Lung (tissue), 16 donors: Measurements from ENCODE around the gene RAB3C. TPM values are rescaled to one million over a fixed set of nuclear protein-coding genes. Genes with fewer than 3 reads are reported as not detected.
A peak's percentile ranks its signal among the peaks of the same experiment; 100 is the strongest.
"Not testable (repeated sequence)": the region's sequence is repeated elsewhere in the genome, so short reads cannot be mapped to it uniquely, and the experiment has no call there.

ENCODE experiments used
- ATAC-seq: fragments of 200-7000 bp; cut with Tn5 transposase; one replicate; pipeline ENCODE4 v1.9.1; 2020; ENCODE audit warnings: moderate number of reproducible peaks; ENCODE audit not compliant: insufficient read depth, low FRiP score
- DNase-seq, 3 donors: peaks; one replicate each; pipeline ENCODE4 v3.0.0-alpha.2; 2013 to 2017
- H3K27ac ChIP-seq, 2 donors: one replicate each; pipeline ENCODE4 v1.5.1; 2013; ENCODE audit warnings: mild to moderate bottlenecking in 2 of 2, moderate library complexity in 2 of 2, control low read depth in 1 of 2, inconsistent platforms in 1 of 2, low read depth in 1 of 2, low read length in 1 of 2
- H3K27me3 ChIP-seq, 3 donors: one replicate each; pipeline ENCODE4 v1.5.1; 2013; ENCODE audit warnings: low read length in 2 of 3; ENCODE audit not compliant: control insufficient read depth in 3 of 3, insufficient read depth in 3 of 3
- H3K36me3 ChIP-seq, 4 donors: one replicate each; pipeline ENCODE4 v1.5.1; 2013; ENCODE audit warnings: low read length in 4 of 4, mild to moderate bottlenecking in 1 of 4, moderate library complexity in 1 of 4; ENCODE audit not compliant: control insufficient read depth in 4 of 4, insufficient read depth in 4 of 4
- H3K4me1 ChIP-seq, 5 donors: one replicate each; pipeline ENCODE4 v1.5.1; 2013; ENCODE audit warnings: low read length in 5 of 5, mild to moderate bottlenecking in 2 of 5, moderate library complexity in 1 of 5; ENCODE audit not compliant: control insufficient read depth in 5 of 5, insufficient read depth in 5 of 5
- H3K4me3 ChIP-seq: one replicate; pipeline ENCODE4 v1.5.1; 2013; ENCODE audit warnings: mild to moderate bottlenecking, control low read depth, moderate library complexity
- H3K9ac ChIP-seq, 2 donors: one replicate each; pipeline ENCODE4 v1.5.1; 2013; ENCODE audit warnings: low read length in 2 of 2, control low read depth in 1 of 2; ENCODE audit not compliant: insufficient read depth in 1 of 2
- H3K9me3 ChIP-seq, 4 donors: one replicate each; pipeline ENCODE4 v1.5.1; 2013; ENCODE audit warnings: low read length in 3 of 4, mild to moderate bottlenecking in 1 of 4, moderate library complexity in 1 of 4; ENCODE audit not compliant: control insufficient read depth in 4 of 4, insufficient read depth in 3 of 4
- WGBS, 2 donors: extraction: QIAGEN DNeasy Blood & Tissue Kit; methylation state at CpG; one replicate each; pipeline ENCODE4 v1.1.7; 2013; 5-methylcytosine and 5-hydroxymethylcytosine counted together
- long read RNA-seq, 5 donors: transcript quantifications; one replicate each; lab custom pipeline, GENCODE V29; 2026
- polyA plus RNA-seq, 2 donors: library from polyadenylated mRNA; stranded (reverse); fragments of 200-250 nt; gene quantifications; one replicate each; pipeline ENCODE4 v1.2.1, GENCODE V29; 2013
- total RNA-seq, 2 donors: library from RNA; depleted of rRNA in 1 of 2; stranded (reverse); fragments of >200 nt in 1 of 2; gene quantifications; one replicate each; pipeline ENCODE4 v1.2.1, GENCODE V29; 2014 to 2021
- TF ChIP-seq, protein P1 (sequence below): IDR thresholded peaks from 2 replicates; pipeline ENCODE4 v1.5.1; 2012; ENCODE audit warnings: mild to moderate bottlenecking; ENCODE audit errors: control extremely low read depth, extremely low read depth
- donor health status: control.
- donor health status: control.
- donor health status: Bipolar disorder and iron deficiency.
- donor health status: healthy.
- donor health status: DM: yes; HTN: yes; CAD: no.

RAB3C gene, protein sequence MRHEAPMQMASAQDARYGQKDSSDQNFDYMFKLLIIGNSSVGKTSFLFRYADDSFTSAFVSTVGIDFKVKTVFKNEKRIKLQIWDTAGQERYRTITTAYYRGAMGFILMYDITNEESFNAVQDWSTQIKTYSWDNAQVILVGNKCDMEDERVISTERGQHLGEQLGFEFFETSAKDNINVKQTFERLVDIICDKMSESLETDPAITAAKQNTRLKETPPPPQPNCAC
- total RNA-seq (1 to 10 TPM; 1.1 TPM), polyA plus RNA-seq (under 1 TPM; 0.35 to 0.66 TPM)
- long read RNA-seq, donor 1: 0 reads
- long read RNA-seq, donor 2: 0 reads
- long read RNA-seq, donor 3: 0 reads
- long read RNA-seq, donor 4: 0 reads
- long read RNA-seq, donor 5: 0 reads

DNA sequence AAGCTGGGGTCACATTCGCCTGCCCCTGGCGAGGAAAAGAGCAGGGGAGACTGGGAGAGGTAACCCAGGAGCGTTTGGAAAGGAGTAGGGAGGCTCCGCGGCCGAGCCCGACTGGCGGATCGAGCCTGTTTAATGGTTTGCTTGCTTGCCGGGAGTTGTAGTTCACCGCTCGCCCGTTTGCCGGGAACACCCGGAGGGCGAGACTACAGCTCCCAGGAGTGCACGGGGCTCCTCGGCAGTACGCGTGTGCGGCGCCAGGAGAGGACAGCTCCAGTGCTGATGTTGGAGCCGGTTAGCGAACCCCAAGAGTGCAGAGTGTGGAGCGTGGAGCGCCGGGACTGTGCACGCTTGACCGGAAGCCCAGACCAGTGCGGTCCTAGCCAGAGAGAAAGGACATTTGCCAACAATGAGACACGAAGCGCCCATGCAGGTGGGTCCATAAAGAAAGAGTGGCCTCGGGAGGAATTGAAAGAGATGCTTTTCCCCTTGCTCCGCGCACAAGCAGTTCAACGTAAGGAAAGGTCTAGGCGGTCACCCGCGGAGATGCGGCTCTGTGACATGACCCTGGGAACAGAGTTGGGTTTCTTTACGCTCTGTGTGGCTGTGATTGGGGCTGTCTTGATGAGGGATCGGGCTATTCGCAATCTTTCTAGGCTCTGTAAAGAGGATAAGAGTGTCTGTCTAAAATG, at the start of gene RAB3C:
RAB3C (plus strand) TSS at position 273 of the 689 bp plus-strand sequence; CDS start at position 407, 134 bp downstream.
- Histone ChIP-seq H3K9ac (peak within 1 kb of the TSS in 1 of 2 donors; percentile 20), H3K9me3 (peaks cover 0 to 1% (median 0%) of the 10 kb centered on the region in 4 donors), H3K4me3 (peak within 1 kb of the TSS; percentile 35), H3K4me1 (peaks cover 0 to 14% (median 8%) of the 10 kb centered on the region in 5 donors), H3K36me3 (no peaks in the 10 kb centered on the region), H3K27ac (no peak within 1 kb of the TSS), H3K27me3 (peaks cover 0 to 21% (median 6%) of the 10 kb centered on the region in 3 donors)
- WGBS, 2 donors: 0 to 1% methylated on average over 43 of the region's 43 CpGs
- TF ChIP-seq, protein P1, sequence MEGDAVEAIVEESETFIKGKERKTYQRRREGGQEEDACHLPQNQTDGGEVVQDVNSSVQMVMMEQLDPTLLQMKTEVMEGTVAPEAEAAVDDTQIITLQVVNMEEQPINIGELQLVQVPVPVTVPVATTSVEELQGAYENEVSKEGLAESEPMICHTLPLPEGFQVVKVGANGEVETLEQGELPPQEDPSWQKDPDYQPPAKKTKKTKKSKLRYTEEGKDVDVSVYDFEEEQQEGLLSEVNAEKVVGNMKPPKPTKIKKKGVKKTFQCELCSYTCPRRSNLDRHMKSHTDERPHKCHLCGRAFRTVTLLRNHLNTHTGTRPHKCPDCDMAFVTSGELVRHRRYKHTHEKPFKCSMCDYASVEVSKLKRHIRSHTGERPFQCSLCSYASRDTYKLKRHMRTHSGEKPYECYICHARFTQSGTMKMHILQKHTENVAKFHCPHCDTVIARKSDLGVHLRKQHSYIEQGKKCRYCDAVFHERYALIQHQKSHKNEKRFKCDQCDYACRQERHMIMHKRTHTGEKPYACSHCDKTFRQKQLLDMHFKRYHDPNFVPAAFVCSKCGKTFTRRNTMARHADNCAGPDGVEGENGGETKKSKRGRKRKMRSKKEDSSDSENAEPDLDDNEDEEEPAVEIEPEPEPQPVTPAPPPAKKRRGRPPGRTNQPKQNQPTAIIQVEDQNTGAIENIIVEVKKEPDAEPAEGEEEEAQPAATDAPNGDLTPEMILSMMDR: no peak
- ATAC-seq: peak; percentile 100
- DNase-seq: peak; percentile 96 to 99 (median 97)

DNA sequence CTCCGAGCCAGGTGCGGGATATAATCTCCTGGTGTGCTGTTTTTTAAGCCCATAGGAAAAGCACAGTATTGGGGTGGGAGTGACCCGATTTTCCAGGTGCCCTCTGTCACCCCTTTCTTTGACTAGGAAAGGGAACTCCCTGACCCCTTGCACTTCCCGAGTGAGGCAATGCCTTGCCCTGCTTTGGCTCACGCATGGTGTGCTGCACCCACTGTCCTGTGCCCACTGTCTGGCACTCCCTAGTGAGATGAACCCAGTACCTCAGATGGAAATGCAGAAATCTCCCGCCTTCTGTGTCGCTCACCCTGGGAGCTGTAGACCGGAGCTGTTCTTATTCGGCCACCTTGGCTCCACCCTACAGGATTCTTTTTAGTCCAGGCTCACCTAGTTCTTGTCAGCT, 40.9 kb upstream of the RAB3C start:
- H3K27ac ChIP-seq, DNase-seq, H3K9ac ChIP-seq, ATAC-seq, H3K36me3 ChIP-seq, H3K4me1 ChIP-seq, H3K27me3 ChIP-seq, H3K9me3 ChIP-seq, H3K4me3 ChIP-seq: not testable (repeated sequence)
- WGBS, 2 donors: 93% methylated on average over 9 of the region's 9 CpGs

DNA sequence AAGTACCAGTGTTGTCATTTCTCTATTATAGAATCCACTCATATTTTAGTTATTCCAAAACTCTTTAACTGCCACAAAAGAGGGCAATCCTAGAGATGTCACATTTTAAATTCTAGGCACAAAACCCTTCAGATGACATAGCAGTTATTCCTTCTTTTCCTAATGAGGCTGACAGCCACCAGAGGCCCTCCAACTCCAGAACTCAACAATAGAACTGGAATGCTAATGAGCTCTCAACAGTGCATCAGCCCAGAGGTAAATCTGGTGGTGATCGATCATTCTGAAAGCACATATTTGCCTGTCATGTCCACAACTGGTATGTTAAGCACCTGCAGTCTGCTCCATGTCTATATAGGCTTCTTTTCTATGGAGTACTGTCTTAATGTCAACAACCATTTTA, 40.2 kb upstream of the RAB3C start:
- no peak overlapping the region for H3K9ac ChIP-seq
- no peak overlapping the region for H3K4me3 ChIP-seq
- DNase-seq (no peak), ATAC-seq (no peak)
- H3K4me1 ChIP-seq: no peaks in the 10 kb centered on the region
- H3K27me3 ChIP-seq: no peaks in the 10 kb centered on the region
- WGBS, 2 donors: 95% methylated on average over 1 of the region's 1 CpG
- TF ChIP-seq, protein P1: no peak
- peaks cover 0 to 2% (median 0%) of the 10 kb centered on the region in 4 donors for H3K9me3 ChIP-seq
- H3K27ac ChIP-seq: no peak overlapping the region
- H3K36me3 ChIP-seq: no peaks in the 10 kb centered on the region

DNA sequence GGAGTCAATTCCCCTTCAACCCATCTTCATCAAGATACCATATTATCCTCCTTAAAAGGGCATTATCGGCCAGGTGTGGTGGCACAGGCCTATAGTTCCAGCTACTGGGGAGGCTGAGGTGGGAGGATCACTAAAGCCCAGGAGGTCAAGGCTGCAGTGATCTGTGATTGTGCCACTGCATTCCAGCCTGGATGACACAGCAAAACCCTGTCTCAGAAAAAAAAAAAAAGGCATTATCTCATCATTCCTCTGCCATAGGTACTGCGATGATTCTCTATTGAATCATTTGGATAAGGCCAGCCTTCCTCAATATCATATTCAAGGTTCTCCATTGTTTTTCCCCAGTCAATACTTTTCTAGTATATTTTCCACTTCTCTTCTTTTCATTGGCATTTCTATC, 39.2 kb upstream of the RAB3C start:
- TF ChIP-seq, protein P1: no peak
- 72 to 78% methylated on average over 2 of the region's 2 CpGs for WGBS, 2 donors
- H3K36me3 ChIP-seq: no peaks in the 10 kb centered on the region
- no peak overlapping the region for H3K9ac ChIP-seq
- DNase-seq (no peak), ATAC-seq (no peak)
- H3K27ac ChIP-seq: no peak overlapping the region
- H3K9me3 ChIP-seq: peaks cover 0 to 2% (median 0%) of the 10 kb centered on the region in 4 donors
- H3K27me3 ChIP-seq: no peaks in the 10 kb centered on the region
- no peaks in the 10 kb centered on the region for H3K4me1 ChIP-seq
- H3K4me3 ChIP-seq: no peak overlapping the region
